Measurements from ENCODE around the gene NXPH4. TPM values are rescaled to one million over a fixed set of nuclear protein-coding genes. Genes with fewer than 3 reads are reported as not detected.

The NXPH4 gene
- polyA plus RNA-seq, 1 donor from 2014 or later: 0.53 TPM

DNA sequence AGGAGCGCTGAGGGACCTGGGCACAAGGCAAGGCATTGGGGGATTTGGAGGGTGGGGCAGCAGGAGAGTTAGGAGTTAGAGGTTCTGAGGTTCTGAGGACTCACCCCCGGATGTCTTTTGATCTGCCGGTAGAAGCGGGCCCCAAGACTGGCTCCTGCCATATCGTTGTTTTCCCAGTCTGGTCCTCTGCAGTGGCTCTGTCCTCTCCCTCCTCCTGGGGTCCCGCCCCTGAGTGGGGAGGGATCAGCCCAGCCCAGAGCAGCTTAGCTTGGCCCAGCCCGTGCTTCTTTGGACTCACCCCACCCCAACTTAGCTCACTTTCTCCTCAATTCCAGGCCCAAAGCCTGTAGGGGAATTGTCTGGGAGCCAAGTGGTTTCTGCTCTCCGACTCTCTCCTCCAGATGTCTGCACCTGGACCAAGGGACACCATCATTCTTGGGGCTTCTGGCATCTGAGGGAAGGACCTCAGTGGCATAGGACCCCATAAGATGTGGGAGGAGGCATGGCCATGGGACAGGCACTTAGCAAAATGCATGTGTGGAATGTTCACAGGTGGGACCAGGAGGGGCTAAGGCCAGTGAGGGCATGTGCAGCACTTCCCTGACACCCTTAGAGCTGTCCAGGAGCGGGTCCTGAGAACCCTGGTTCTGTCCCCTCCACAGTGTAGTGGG lies 20.5 kb downstream of the NXPH4 start:
- Histone ChIP-seq H3K79me2 (replicated peaks; ENCODE audit: insufficient read depth, low read length) (no peaks in the 10 kb centered on the region), H3K36me3 (ENCODE audit: insufficient read depth, low read length) (no peaks in the 10 kb centered on the region), H3F3A (ENCODE audit: insufficient read depth, low read length, poor library complexity, severe bottlenecking) (no peaks in the 10 kb centered on the region), H2AFZ (ENCODE audit: low read depth, low read length) (no peak overlapping the region), H3K4me2 (ENCODE audit: low read length) (no peak overlapping the region), H3K4me3 (ENCODE audit: low read length) (no peak overlapping the region), H3K9me3 (ENCODE audit: low read length) (no peaks in the 10 kb centered on the region), H3K9ac (ENCODE audit: low read length) (no peak overlapping the region), H3K9me2 (ENCODE audit: insufficient read depth, low read length) (no peaks in the 10 kb centered on the region), H3K27me3 (ENCODE audit: insufficient read depth, low read depth, low read length) (peaks cover 49% of the 10 kb centered on the region), H3K27ac (ENCODE audit: low read length) (no peak overlapping the region), H4K20me1 (ENCODE audit: insufficient read depth) (no peaks in the 10 kb centered on the region)
- TF ChIP-seq, protein P1, sequence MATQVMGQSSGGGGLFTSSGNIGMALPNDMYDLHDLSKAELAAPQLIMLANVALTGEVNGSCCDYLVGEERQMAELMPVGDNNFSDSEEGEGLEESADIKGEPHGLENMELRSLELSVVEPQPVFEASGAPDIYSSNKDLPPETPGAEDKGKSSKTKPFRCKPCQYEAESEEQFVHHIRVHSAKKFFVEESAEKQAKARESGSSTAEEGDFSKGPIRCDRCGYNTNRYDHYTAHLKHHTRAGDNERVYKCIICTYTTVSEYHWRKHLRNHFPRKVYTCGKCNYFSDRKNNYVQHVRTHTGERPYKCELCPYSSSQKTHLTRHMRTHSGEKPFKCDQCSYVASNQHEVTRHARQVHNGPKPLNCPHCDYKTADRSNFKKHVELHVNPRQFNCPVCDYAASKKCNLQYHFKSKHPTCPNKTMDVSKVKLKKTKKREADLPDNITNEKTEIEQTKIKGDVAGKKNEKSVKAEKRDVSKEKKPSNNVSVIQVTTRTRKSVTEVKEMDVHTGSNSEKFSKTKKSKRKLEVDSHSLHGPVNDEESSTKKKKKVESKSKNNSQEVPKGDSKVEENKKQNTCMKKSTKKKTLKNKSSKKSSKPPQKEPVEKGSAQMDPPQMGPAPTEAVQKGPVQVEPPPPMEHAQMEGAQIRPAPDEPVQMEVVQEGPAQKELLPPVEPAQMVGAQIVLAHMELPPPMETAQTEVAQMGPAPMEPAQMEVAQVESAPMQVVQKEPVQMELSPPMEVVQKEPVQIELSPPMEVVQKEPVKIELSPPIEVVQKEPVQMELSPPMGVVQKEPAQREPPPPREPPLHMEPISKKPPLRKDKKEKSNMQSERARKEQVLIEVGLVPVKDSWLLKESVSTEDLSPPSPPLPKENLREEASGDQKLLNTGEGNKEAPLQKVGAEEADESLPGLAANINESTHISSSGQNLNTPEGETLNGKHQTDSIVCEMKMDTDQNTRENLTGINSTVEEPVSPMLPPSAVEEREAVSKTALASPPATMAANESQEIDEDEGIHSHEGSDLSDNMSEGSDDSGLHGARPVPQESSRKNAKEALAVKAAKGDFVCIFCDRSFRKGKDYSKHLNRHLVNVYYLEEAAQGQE (IDR thresholded peaks at IDR 0.05; ENCODE audit: borderline replicate concordance): no peak
- TF ChIP-seq, protein P2, sequence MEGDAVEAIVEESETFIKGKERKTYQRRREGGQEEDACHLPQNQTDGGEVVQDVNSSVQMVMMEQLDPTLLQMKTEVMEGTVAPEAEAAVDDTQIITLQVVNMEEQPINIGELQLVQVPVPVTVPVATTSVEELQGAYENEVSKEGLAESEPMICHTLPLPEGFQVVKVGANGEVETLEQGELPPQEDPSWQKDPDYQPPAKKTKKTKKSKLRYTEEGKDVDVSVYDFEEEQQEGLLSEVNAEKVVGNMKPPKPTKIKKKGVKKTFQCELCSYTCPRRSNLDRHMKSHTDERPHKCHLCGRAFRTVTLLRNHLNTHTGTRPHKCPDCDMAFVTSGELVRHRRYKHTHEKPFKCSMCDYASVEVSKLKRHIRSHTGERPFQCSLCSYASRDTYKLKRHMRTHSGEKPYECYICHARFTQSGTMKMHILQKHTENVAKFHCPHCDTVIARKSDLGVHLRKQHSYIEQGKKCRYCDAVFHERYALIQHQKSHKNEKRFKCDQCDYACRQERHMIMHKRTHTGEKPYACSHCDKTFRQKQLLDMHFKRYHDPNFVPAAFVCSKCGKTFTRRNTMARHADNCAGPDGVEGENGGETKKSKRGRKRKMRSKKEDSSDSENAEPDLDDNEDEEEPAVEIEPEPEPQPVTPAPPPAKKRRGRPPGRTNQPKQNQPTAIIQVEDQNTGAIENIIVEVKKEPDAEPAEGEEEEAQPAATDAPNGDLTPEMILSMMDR (IDR thresholded peaks at IDR 0.05; ENCODE audit: poor library complexity, severe bottlenecking): no peak
- no peak for TF ChIP-seq RAD21 (conservative IDR thresholded peaks at IDR 0.05)
- TF ChIP-seq SMC3 (conservative IDR thresholded peaks at IDR 0.05; ENCODE audit: poor library complexity): no peak

DNA sequence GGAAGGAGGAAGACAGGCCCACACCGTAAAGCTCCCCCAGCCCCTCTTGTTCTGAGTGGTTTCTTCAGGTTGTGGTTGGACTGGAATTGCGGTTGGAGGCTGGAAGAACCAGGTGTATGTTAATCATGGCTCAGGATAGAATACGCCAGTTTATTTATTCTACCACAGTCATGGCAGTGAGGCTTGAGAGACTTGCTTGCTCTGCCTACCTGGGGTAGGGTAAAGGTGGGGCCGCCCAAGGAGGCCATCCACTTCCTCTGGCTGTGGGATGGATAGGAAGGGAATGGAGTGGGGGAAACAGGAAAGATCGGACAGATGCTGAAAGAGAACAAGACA lies 21.0 kb downstream of the NXPH4 start:
- H3K79me2 ChIP-seq (replicated peaks; ENCODE audit: insufficient read depth, low read length): no peaks in the 10 kb centered on the region
- no peak overlapping the region for H3K4me2 ChIP-seq (ENCODE audit: low read length)
- H4K20me1 ChIP-seq (ENCODE audit: insufficient read depth): no peaks in the 10 kb centered on the region
- no peaks in the 10 kb centered on the region for H3K36me3 ChIP-seq (ENCODE audit: insufficient read depth, low read length)
- no peak overlapping the region for H2AFZ ChIP-seq (ENCODE audit: low read depth, low read length)
- peak overlapping the region; percentile 79 for H3K4me3 ChIP-seq (ENCODE audit: low read length)
- H3K27ac ChIP-seq (ENCODE audit: low read length): no peak overlapping the region
- no peaks in the 10 kb centered on the region for H3K9me2 ChIP-seq (ENCODE audit: insufficient read depth, low read length)
- no peak for TF ChIP-seq RAD21 (conservative IDR thresholded peaks at IDR 0.05)
- H3K9me3 ChIP-seq (ENCODE audit: low read length): no peaks in the 10 kb centered on the region
- H3K27me3 ChIP-seq (ENCODE audit: insufficient read depth, low read depth, low read length): peaks cover 54% of the 10 kb centered on the region
- H3F3A ChIP-seq (ENCODE audit: insufficient read depth, low read length, poor library complexity, severe bottlenecking): no peaks in the 10 kb centered on the region
- peak overlapping the region; percentile 60 for H3K9ac ChIP-seq (ENCODE audit: low read length)

DNA sequence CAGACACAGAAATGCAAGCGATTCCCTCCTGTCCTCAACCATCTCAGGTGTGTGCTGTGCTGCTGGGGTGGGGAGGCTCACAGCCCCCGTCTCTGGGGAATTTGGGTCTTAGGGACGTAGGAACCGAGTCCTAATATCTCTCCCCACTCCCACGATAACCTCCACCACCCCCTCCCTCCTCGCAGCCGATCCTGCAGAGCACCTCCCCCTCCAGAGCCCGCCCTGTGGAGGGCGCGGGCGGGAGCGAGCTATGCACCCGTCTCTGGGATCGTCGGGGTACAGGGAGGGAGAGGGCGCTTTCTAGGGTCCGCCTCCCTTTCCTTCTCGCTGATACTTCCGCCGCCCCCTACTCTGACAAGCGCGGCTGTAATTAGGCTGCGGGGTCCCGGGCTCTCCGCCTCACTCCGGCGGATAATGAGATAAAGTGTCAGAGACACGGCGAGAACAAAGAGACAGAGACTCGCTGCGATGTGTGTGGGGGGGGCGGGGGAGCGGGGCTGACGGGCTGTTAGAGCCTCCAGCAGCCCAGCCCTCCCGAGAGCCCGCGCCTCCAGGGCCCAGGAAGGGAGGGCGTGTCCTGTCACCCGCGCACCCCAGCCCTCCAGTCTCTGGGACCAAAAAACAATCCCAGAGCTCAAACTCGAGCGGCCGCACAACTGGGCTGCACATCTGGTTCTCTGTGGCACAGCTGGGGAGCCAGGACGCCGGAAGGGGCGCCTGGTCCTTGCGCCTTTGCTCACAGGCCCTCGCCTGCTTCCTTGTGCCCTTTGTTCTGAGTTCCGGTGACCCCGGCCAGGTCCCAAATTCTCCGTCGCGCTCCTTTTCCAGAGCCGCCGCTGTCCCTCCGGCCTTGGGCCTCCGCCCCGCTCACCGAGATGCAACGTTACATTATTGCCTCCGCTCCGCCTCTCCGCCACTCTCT lies 21.6 kb downstream of the NXPH4 start:
- peak overlapping the region; percentile 79 for H3K4me3 ChIP-seq (ENCODE audit: low read length)
- peaks cover 60% of the 10 kb centered on the region for H3K27me3 ChIP-seq (ENCODE audit: insufficient read depth, low read depth, low read length)
- H3K27ac ChIP-seq (ENCODE audit: low read length): peak overlapping the region; percentile 20
- TF ChIP-seq EZH2 (IDR thresholded peaks at IDR 0.05; ENCODE audit: borderline replicate concordance, insufficient read depth, low read length, poor library complexity, severe bottlenecking) (no peak), RAD21 (conservative IDR thresholded peaks at IDR 0.05) (no peak), TAF1 (IDR thresholded peaks at IDR 0.05; ENCODE audit: low read depth) (no peak), EP300 (conservative IDR thresholded peaks at IDR 0.05; ENCODE audit: poor library complexity, severe bottlenecking) (no peak), POLR2AphosphoS5 (IDR thresholded peaks at IDR 0.05) (no peak)
- TF ChIP-seq, protein P2 (IDR thresholded peaks at IDR 0.05; ENCODE audit: poor library complexity, severe bottlenecking): no peak
- no peaks in the 10 kb centered on the region for H3F3A ChIP-seq (ENCODE audit: insufficient read depth, low read length, poor library complexity, severe bottlenecking)
- no peaks in the 10 kb centered on the region for H3K9me2 ChIP-seq (ENCODE audit: insufficient read depth, low read length)
- H3K9me3 ChIP-seq (ENCODE audit: low read length): no peaks in the 10 kb centered on the region
- H2AFZ ChIP-seq (ENCODE audit: low read depth, low read length): no peak overlapping the region
- no peaks in the 10 kb centered on the region for H4K20me1 ChIP-seq (ENCODE audit: insufficient read depth)
- peak overlapping the region; percentile 60 for H3K9ac ChIP-seq (ENCODE audit: low read length)
- H3K79me2 ChIP-seq (replicated peaks; ENCODE audit: insufficient read depth, low read length): no peaks in the 10 kb centered on the region
- H3K36me3 ChIP-seq (ENCODE audit: insufficient read depth, low read length): no peaks in the 10 kb centered on the region
- peak overlapping the region; percentile 51 for H3K4me2 ChIP-seq (ENCODE audit: low read length)

All from neural cell (in vitro differentiated cells).